HepG2 (cell line): Measurements from ENCODE around the gene SECTM1. TPM values are rescaled to one million over a fixed set of nuclear protein-coding genes. Genes with fewer than 3 reads are reported as not detected.
A peak's percentile ranks its signal among the peaks of the same experiment; 100 is the strongest.

Experiments used
- ADNP ChIP-seq: sonication (generic); formaldehyde crosslinking; IDR thresholded peaks from 2 replicates; pipeline ENCODE4 v1.4.0; 2020; ENCODE audit warnings: missing genetic modification reagents
- CBX1 ChIP-seq: IDR thresholded peaks from one replicate; pipeline ENCODE4 v1.6.1; 2016; ENCODE audit warnings: antibody characterized with exemption, low read depth
- HNF4G ChIP-seq, 2 experiments: sonication (generic) in 1 of 2; formaldehyde crosslinking in 1 of 2; IDR thresholded peaks; 2 replicates each; pipeline versions ENCODE4 v1.4.0 to v1.6.1; 2011 to 2020; ENCODE audit warnings: borderline replicate concordance in 2 of 2, low read depth in 2 of 2, mild to moderate bottlenecking in 2 of 2, low read length in 1 of 2, missing genetic modification reagents in 1 of 2, moderate library complexity in 1 of 2
- HNRNPK ChIP-seq: fragments of 200-400 bp; formaldehyde crosslinking; IDR thresholded peaks from 2 replicates; pipeline ENCODE4 v1.6.1; 2018; ENCODE audit warnings: low read length, low read depth, moderate library complexity, mild to moderate bottlenecking; ENCODE audit not compliant: poor library complexity, severe bottlenecking
- IRF2 ChIP-seq: IDR thresholded peaks from 2 replicates; pipeline ENCODE4 v1.6.1; 2018; ENCODE audit warnings: missing genetic modification reagents, missing compliant biosample characterization
- KMT2A ChIP-seq: sonication (generic); formaldehyde crosslinking; IDR thresholded peaks from 2 replicates; pipeline ENCODE4 v1.4.0; 2020; ENCODE audit warnings: missing genetic modification reagents
- MTF1 ChIP-seq: sonication (generic); formaldehyde crosslinking; IDR thresholded peaks from 2 replicates; pipeline ENCODE4 v1.5.0; 2020; ENCODE audit warnings: missing genetic modification reagents
- PAF1 ChIP-seq: IDR thresholded peaks from 2 replicates; pipeline ENCODE4 v1.6.1; 2016; ENCODE audit warnings: missing genetic modification reagents, missing compliant biosample characterization
- PRPF4 ChIP-seq: fragments of 200-400 bp; formaldehyde crosslinking; IDR thresholded peaks from 2 replicates; pipeline ENCODE4 v1.6.1; 2016; ENCODE audit warnings: low read length, low read depth; ENCODE audit not compliant: poor library complexity, severe bottlenecking
- RCOR2 ChIP-seq: IDR thresholded peaks from 2 replicates; pipeline ENCODE4 v1.6.1; 2016; ENCODE audit warnings: missing biosample characterization, missing genetic modification reagents
- ZBTB20 ChIP-seq: sonication (generic); formaldehyde crosslinking; IDR thresholded peaks from 2 replicates; pipeline ENCODE4 v1.8.1; 2023; ENCODE audit warnings: missing genetic modification reagents, low read depth, mild to moderate bottlenecking, borderline replicate concordance
- ZEB1 ChIP-seq: IDR thresholded peaks from 2 replicates; pipeline ENCODE4 v1.6.1; 2012; ENCODE audit warnings: mild to moderate bottlenecking, low read depth, inconsistent platforms; ENCODE audit not compliant: insufficient replicate concordance
- ZNF598 ChIP-seq: sonication (generic); formaldehyde crosslinking; IDR thresholded peaks from 2 replicates; pipeline ENCODE4 v1.5.1; 2020; ENCODE audit warnings: mild to moderate bottlenecking, missing genetic modification reagents, borderline replicate concordance
- ZNF746 ChIP-seq: sonication (generic); formaldehyde crosslinking; IDR thresholded peaks from 2 replicates; pipeline ENCODE4 v1.8.0; 2022; ENCODE audit warnings: mild to moderate bottlenecking, missing genetic modification reagents
- ZSCAN29 ChIP-seq: sonication (generic); formaldehyde crosslinking; conservative IDR thresholded peaks from 2 replicates; pipeline ENCODE4 v1.4.0; 2020; ENCODE audit warnings: mild to moderate bottlenecking, missing genetic modification reagents
- ZSCAN5A ChIP-seq: sonication (generic); formaldehyde crosslinking; IDR thresholded peaks from 2 replicates; pipeline ENCODE4 v1.8.0; 2022; ENCODE audit warnings: mild to moderate bottlenecking, missing genetic modification reagents, borderline replicate concordance
- polyA plus RNA-seq, 8 experiments: library from polyadenylated mRNA; depleted of rRNA in 3 of 8; stranded (reverse) in 7 of 8; unstranded in 1 of 8; fragments of >200 nt; fragmentation: Illumina TruSeq in 4 of 8; extraction: Trizol in 4 of 8; gene quantifications; 2 replicates each; pipeline versions ENCODE4 v1.2.1 to v1.2.3, GENCODE V29; 2011 to 2016; ENCODE audit warnings: low read depth in 4 of 8, missing spikeins in 1 of 8, mixed read lengths in 1 of 8; ENCODE audit not compliant: insufficient read depth in 1 of 8
- total RNA-seq, 5 experiments: library from RNA; depleted of rRNA; stranded (reverse); fragments of >200 nt; fragmentation: Illumina TruSeq; extraction: Trizol; gene quantifications; 2 replicates each; pipeline ENCODE4 v1.2.3, GENCODE V29; 2016; ENCODE audit warnings: low read depth in 1 of 5
- TF ChIP-seq, protein P1 (sequence below): sonication (generic); formaldehyde crosslinking; IDR thresholded peaks from 2 replicates; pipeline ENCODE4 v1.4.0; 2020; ENCODE audit warnings: missing genetic modification reagents
- TF ChIP-seq, protein P2 (sequence below): sonication (generic); formaldehyde crosslinking; IDR thresholded peaks from 2 replicates; pipeline ENCODE4 v1.5.0; 2020; ENCODE audit warnings: mild to moderate bottlenecking, missing genetic modification reagents, moderate library complexity

The SECTM1 gene
- total and polyA plus RNA-seq, 2 of the 13 experiments (the other 11 are each of a cell fraction or from before 2014, with no cell fraction given), result 3.5 to 5.3 TPM

GRCh38 chr17:82317394-82318168 is 16.0 kb downstream of the SECTM1 start, which contains the start of gene CD7 (continued):
- TF ChIP-seq ZNF746 (CRISPR knock-in tag) (no peak), IRF2 (CRISPR knock-in tag) (peak; percentile 48; the same call in 1 of the 2 replicates), ADNP (CRISPR knock-in tag) (0 out of 2 replicates have a peak, but pooled peaks have one; percentile 9), PRPF4 (no peak), HNRNPK (no peak), CBX1 (peak; percentile 46), RCOR2 (peak; percentile 74; the same call in 1 of the 2 replicates), KMT2A (peak; percentile 36; the same call in 1 of the 2 replicates), PAF1 (CRISPR knock-in tag) (no peak), HNF4G (IDR thresholded peaks at IDR 0.05; ENCODE audit: borderline replicate concordance, low read depth, low read length) (no peak), HNF4G (CRISPR knock-in tag; IDR thresholded peaks at IDR 0.05; ENCODE audit: borderline replicate concordance, low read depth) (no peak), ZSCAN29 (CRISPR knock-in tag) (0 out of 2 replicates have a peak, but pooled peaks have one; percentile 71), MTF1 (CRISPR knock-in tag) (no peak), ZEB1 (no peak), ZSCAN5A (CRISPR knock-in tag) (0 out of 2 replicates have a peak, but pooled peaks have one; percentile 4), ZNF598 (no peak), ZBTB20 (no peak; the same call in 1 of the 2 replicates)
- TF ChIP-seq, protein P1, sequence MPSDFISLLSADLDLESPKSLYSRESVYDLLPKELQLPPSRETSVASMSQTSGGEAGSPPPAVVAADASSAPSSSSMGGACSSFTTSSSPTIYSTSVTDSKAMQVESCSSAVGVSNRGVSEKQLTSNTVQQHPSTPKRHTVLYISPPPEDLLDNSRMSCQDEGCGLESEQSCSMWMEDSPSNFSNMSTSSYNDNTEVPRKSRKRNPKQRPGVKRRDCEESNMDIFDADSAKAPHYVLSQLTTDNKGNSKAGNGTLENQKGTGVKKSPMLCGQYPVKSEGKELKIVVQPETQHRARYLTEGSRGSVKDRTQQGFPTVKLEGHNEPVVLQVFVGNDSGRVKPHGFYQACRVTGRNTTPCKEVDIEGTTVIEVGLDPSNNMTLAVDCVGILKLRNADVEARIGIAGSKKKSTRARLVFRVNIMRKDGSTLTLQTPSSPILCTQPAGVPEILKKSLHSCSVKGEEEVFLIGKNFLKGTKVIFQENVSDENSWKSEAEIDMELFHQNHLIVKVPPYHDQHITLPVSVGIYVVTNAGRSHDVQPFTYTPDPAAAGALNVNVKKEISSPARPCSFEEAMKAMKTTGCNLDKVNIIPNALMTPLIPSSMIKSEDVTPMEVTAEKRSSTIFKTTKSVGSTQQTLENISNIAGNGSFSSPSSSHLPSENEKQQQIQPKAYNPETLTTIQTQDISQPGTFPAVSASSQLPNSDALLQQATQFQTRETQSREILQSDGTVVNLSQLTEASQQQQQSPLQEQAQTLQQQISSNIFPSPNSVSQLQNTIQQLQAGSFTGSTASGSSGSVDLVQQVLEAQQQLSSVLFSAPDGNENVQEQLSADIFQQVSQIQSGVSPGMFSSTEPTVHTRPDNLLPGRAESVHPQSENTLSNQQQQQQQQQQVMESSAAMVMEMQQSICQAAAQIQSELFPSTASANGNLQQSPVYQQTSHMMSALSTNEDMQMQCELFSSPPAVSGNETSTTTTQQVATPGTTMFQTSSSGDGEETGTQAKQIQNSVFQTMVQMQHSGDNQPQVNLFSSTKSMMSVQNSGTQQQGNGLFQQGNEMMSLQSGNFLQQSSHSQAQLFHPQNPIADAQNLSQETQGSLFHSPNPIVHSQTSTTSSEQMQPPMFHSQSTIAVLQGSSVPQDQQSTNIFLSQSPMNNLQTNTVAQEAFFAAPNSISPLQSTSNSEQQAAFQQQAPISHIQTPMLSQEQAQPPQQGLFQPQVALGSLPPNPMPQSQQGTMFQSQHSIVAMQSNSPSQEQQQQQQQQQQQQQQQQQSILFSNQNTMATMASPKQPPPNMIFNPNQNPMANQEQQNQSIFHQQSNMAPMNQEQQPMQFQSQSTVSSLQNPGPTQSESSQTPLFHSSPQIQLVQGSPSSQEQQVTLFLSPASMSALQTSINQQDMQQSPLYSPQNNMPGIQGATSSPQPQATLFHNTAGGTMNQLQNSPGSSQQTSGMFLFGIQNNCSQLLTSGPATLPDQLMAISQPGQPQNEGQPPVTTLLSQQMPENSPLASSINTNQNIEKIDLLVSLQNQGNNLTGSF (CRISPR knock-in tag), result peak; percentile 40; the same call in 1 of the 2 replicates
- TF ChIP-seq, protein P2, sequence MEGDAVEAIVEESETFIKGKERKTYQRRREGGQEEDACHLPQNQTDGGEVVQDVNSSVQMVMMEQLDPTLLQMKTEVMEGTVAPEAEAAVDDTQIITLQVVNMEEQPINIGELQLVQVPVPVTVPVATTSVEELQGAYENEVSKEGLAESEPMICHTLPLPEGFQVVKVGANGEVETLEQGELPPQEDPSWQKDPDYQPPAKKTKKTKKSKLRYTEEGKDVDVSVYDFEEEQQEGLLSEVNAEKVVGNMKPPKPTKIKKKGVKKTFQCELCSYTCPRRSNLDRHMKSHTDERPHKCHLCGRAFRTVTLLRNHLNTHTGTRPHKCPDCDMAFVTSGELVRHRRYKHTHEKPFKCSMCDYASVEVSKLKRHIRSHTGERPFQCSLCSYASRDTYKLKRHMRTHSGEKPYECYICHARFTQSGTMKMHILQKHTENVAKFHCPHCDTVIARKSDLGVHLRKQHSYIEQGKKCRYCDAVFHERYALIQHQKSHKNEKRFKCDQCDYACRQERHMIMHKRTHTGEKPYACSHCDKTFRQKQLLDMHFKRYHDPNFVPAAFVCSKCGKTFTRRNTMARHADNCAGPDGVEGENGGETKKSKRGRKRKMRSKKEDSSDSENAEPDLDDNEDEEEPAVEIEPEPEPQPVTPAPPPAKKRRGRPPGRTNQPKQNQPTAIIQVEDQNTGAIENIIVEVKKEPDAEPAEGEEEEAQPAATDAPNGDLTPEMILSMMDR (CRISPR knock-in tag), result peak; percentile 24; the same call in 1 of the 2 replicates
